Type B pancreatic cell (in vitro differentiated cells): ENCODE data around the gene WASF1. TPM values are rescaled to one million over a fixed set of nuclear protein-coding genes. Genes with fewer than 3 reads are reported as not detected.

Source experiments
- DNase-seq: peaks from one replicate; pipeline ENCODE4 v3.0.0; 2021; ENCODE audit warnings: mixed read lengths; ENCODE audit not compliant: unreplicated experiment; ENCODE audit errors: extremely low spot score
- H3K27ac Mint-ChIP-seq: 2 replicates; pipeline ENCODE4 v1.8.0; 2021; ENCODE audit warnings: mild to moderate bottlenecking, mixed read lengths
- H3K27me3 Mint-ChIP-seq: 2 replicates; pipeline ENCODE4 v1.8.0; 2021; ENCODE audit warnings: mixed read lengths
- H3K36me3 Mint-ChIP-seq: 2 replicates; pipeline ENCODE4 v1.8.0; 2021; ENCODE audit warnings: mixed read lengths
- H3K4me1 Mint-ChIP-seq: one replicate; pipeline ENCODE4 v1.8.0; 2021; ENCODE audit warnings: mixed read lengths; ENCODE audit not compliant: unreplicated experiment
- H3K4me3 Mint-ChIP-seq: 2 replicates; pipeline ENCODE4 v1.8.0; 2021; ENCODE audit warnings: mild to moderate bottlenecking, mixed read lengths
- H3K9me3 Mint-ChIP-seq: 2 replicates; pipeline ENCODE4 v1.8.0; 2021; ENCODE audit warnings: mixed read lengths
- total RNA-seq: library from RNA; stranded (reverse); gene quantifications from 2 replicates; pipeline ENCODE4 v1.2.1, GENCODE V29; 2021; ENCODE audit warnings: low replicate concordance
- TF ChIP-seq, protein P1 (sequence below): fragments of 200-600 bp; sonication (generic); conservative IDR thresholded peaks from 2 replicates; pipeline ENCODE4 v1.5.0; 2021; ENCODE audit warnings: antibody characterized with exemption, mild to moderate bottlenecking

WASF1 gene
- total RNA-seq, 1 donor from 2014 or later, result 120 TPM

DNA sequence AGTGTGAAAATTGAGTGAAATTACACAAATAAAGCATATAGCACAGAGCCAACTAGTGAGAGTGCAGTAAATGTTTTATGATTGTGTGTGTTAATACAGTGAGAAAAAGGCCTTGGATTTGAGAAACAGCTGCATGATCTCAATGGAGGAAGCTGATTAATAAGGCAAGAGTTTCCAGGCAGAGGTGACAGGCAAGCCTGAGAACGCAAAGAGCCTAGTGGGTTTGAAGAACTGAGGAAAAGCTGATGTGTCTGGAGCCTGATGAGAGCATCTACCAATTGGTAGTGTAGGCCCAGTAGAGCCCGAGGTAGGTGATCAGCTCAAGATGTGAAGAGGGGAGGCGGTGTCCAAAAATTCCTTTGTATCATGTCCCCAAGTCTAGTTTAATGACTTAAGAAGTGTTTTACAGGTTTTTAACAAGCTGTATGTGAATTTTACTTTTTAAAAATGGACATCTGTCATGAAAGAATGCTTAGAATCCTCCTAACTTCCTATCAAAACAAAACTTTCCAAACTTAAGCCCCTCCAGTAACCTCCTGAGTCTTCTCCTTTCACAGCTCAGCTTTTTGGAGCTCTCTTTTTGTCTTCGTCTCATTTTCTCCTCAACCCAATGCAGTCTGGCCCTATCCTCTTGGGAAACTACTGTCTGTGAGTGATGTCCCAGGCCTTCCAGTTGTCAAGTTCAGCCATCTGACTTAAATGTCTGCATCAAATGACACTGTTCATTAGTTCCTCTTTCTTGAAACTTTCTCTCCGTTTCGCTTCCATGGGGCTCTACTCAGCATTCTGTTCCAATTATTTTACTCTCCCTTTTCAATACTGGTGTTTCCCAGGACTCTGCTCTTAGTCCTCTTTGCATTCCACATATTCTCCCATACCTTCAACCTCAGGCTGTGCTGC lies 1.9 kb upstream of the WASF1 start:
- H3K27ac Mint-ChIP-seq, result no peak overlapping the region
- H3K9me3 Mint-ChIP-seq, result no peaks in the 10 kb centered on the region
- no peak overlapping the region for H3K4me3 Mint-ChIP-seq
- peaks cover 13% of the 10 kb centered on the region for H3K4me1 Mint-ChIP-seq
- H3K36me3 Mint-ChIP-seq, result peaks cover 4% of the 10 kb centered on the region
- no peak for DNase-seq
- no peaks in the 10 kb centered on the region for H3K27me3 Mint-ChIP-seq
- TF ChIP-seq, protein P1, sequence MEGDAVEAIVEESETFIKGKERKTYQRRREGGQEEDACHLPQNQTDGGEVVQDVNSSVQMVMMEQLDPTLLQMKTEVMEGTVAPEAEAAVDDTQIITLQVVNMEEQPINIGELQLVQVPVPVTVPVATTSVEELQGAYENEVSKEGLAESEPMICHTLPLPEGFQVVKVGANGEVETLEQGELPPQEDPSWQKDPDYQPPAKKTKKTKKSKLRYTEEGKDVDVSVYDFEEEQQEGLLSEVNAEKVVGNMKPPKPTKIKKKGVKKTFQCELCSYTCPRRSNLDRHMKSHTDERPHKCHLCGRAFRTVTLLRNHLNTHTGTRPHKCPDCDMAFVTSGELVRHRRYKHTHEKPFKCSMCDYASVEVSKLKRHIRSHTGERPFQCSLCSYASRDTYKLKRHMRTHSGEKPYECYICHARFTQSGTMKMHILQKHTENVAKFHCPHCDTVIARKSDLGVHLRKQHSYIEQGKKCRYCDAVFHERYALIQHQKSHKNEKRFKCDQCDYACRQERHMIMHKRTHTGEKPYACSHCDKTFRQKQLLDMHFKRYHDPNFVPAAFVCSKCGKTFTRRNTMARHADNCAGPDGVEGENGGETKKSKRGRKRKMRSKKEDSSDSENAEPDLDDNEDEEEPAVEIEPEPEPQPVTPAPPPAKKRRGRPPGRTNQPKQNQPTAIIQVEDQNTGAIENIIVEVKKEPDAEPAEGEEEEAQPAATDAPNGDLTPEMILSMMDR, result no peak

GRCh38 chr6:110180228-110181008 lies 948 bp upstream of the WASF1 start, which contains the start of gene CDC40:
Gene CDC40 (plus strand): TSS chr6:110180427. CDS start chr6:110180445, 18 bp downstream.
- Mint-ChIP-seq H3K36me3 (peaks cover 4% of the 10 kb centered on the region), H3K27me3 (no peaks in the 10 kb centered on the region), H3K4me3 (no peak within 1 kb of the TSS), H3K27ac (no peak within 1 kb of the TSS), H3K9me3 (no peaks in the 10 kb centered on the region), H3K4me1 (peaks cover 8% of the 10 kb centered on the region)
- DNase-seq, result peak; percentile 74
- TF ChIP-seq, protein P1, result no peak

DNA sequence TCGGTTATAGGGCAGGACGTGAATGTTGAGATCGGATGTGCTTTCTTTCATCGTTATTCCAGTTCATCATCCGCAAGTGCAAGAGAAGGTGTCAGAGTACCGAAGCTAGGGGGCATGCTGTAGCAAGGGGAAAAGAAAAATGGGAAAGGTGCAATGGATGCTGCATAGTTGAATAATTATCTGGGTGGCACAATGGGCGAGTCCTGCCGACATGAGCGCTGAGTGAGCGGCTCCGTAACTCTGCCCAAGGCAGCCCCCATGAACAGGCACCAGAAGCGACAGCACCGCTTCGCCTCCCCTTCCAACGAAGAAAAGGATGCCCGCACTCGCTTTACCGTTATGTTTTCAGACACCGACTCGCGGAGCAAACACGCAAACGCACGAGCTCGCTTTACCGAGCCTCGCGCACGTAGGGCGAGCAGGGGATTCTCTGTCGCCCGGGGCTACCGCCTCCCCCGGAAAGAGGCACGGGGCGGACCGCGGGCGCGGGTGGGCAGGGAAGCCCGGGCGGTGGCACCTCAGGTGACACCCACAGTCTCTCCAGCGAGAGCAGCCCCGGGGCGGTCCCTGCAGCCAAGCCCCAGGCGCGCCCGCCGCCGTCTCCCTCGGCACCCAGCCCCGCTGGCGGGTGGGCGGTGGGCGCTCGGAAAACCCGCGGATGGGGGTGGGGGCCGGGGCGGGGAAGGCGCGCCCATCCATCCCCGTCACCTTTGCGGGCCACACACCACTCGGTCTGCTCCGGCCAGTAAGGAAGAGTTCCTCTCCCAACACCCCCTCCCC lies 654 bp downstream of the WASF1 start:
- H3K4me1 Mint-ChIP-seq, result peaks cover 17% of the 10 kb centered on the region
- H3K9me3 Mint-ChIP-seq, result no peaks in the 10 kb centered on the region
- H3K27ac Mint-ChIP-seq, result peak overlapping the region; percentile 75
- H3K36me3 Mint-ChIP-seq, result peaks cover 4% of the 10 kb centered on the region
- no peaks in the 10 kb centered on the region for H3K27me3 Mint-ChIP-seq
- TF ChIP-seq, protein P1, result peak; percentile 68
- peak; percentile 76 for DNase-seq
- peak overlapping the region; percentile 91 for H3K4me3 Mint-ChIP-seq

DNA sequence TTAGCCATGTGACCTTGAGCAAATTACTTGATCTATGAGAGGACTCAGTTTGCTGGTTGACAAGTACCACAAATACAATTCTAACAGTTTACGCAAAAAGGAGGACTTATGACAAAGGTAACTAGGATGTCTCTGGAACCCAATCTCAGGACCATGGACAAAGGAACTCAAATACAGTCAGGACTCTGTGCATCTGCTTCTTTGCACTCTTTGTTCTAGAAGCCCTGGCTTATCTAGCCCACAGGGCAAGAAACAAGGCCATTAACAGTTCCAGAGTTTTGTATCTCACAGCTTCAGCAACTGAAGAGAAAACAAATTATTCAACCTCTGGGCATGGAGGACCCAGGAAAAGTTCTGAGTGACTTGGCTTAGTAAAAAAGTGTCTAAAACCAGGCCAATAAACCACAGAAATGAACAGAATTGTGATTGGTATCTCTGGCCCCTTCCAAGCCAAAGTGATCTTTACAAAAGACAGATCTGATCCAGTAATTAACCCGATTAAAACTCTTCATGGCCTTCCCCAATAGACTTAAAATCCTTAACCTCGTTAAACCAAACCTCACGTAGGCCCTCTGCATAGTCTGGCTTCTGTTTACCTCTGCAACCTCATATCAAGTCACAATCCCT lies 5.9 kb downstream of the WASF1 start:
- Mint-ChIP-seq H3K4me1 (peaks cover 18% of the 10 kb centered on the region), H3K4me3 (peak overlapping the region; percentile 57), H3K27ac (peak overlapping the region; percentile 7), H3K27me3 (no peaks in the 10 kb centered on the region), H3K9me3 (no peaks in the 10 kb centered on the region), H3K36me3 (peaks cover 4% of the 10 kb centered on the region)
- TF ChIP-seq, protein P1, result no peak
- DNase-seq, result no peak

DNA sequence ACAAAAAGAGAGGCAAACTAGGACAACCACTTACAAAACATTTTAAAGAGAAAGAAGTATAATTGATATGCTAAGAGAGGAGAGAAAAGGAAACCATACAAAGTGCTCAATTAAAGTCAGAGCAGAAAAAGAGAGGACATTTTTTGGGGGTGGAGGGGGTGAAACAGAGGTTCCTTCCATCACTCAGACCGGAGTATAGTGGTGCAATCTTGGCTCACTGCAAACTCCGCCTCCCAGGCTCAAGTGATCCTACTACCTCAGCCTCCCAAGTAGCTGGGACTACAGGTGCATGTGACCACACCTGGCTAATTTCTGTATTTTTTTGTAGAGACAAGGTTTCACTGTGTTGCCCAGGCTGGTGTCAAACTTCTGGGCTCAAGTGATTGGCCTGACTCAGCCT lies 9.4 kb downstream of the WASF1 start:
- Mint-ChIP-seq H3K27me3 (no peaks in the 10 kb centered on the region), H3K9me3 (no peaks in the 10 kb centered on the region), H3K4me1 (peaks cover 10% of the 10 kb centered on the region), H3K27ac (no peak overlapping the region), H3K4me3 (no peak overlapping the region), H3K36me3 (no peaks in the 10 kb centered on the region)
- TF ChIP-seq, protein P1, result no peak
- no peak for DNase-seq
